ENCODE measurements around the gene PFN1.
A peak's percentile ranks its signal among the peaks of the same experiment; 100 is the strongest.

Gene PFN1

GRCh38 chr17:4967539-4968485, 19.5 kb upstream of the PFN1 start, which contains the start of gene SPAG7:
Gene SPAG7 (minus strand): TSS chr17:4967817. CDS start chr17:4967804, 13 bp downstream.
- DNase-seq: peak; percentile 96

- DNase-seq: peak; percentile 98
Observed at GRCh38 chr17:4966844-4967538, 18.7 kb upstream of the PFN1 start.

- no peak for DNase-seq
Observed at GRCh38 chr17:4965311-4965986, 17.1 kb upstream of the PFN1 start.

- DNase-seq: no peak
Observed at GRCh38 chr17:4960279-4960922, 12.1 kb upstream of the PFN1 start.

GRCh38 chr17:4959261-4959965, 11.1 kb upstream of the PFN1 start:
- no peak for DNase-seq

GRCh38 chr17:4958102-4958501, 9.8 kb upstream of the PFN1 start:
- DNase-seq: no peak

GRCh38 chr17:4956493-4957061, 8.2 kb upstream of the PFN1 start:
- peak; percentile 48 for DNase-seq

- no peak for DNase-seq
Observed at GRCh38 chr17:4955091-4955490, 6.8 kb upstream of the PFN1 start.

GRCh38 chr17:4953451-4953961, 5.2 kb upstream of the PFN1 start:
- no peak for DNase-seq

- DNase-seq: no peak
Observed at GRCh38 chr17:4951486-4951885, 3.2 kb upstream of the PFN1 start.

- no peak for DNase-seq
Observed at GRCh38 chr17:4950746-4951204, 2.4 kb upstream of the PFN1 start, which contains the start of gene ENO3. Gene ENO3 (plus strand): TSS chr17:4951119. CDS start chr17:4951830, 711 bp downstream.

GRCh38 chr17:4950075-4950745, 1.9 kb upstream of the PFN1 start:
- DNase-seq: no peak

- DNase-seq: peak; percentile 88
Observed at GRCh38 chr17:4949321-4950074, 1.2 kb upstream of the PFN1 start.

GRCh38 chr17:4948931-4949320, 596 bp upstream of the PFN1 start:
- DNase-seq: peak; percentile 80

GRCh38 chr17:4947411-4948165, 742 bp downstream of the PFN1 start:
- peak; percentile 74 for DNase-seq

- no peak for DNase-seq
Observed at GRCh38 chr17:4947010-4947410, 1.3 kb downstream of the PFN1 start.

GRCh38 chr17:4946312-4946976, 1.9 kb downstream of the PFN1 start:
- DNase-seq: peak; percentile 12

- DNase-seq: no peak
Observed at GRCh38 chr17:4945944-4946280, 2.4 kb downstream of the PFN1 start.

Measured in CD4-positive, alpha-beta T cell treated with Interleukin-12 subunit alpha and Interleukin-12 subunit beta, for 1 hour (primary cell).